Lower leg skin (tissue), 4 donors: ENCODE data around the gene PSMD13. TPM values are rescaled to one million over a fixed set of nuclear protein-coding genes. Genes with fewer than 3 reads are reported as not detected.

Experiments used
- DNase-seq, 2 donors: peaks; one replicate each; pipeline ENCODE4 v3.0.0-alpha.2; 2019; ENCODE audit warnings: low spot score in 2 of 2
- H3K4me3 ChIP-seq: fragments of 200-600 bp; sonication (generic); 2 replicates; pipeline ENCODE4 v1.5.1; 2017; ENCODE audit warnings: mild to moderate bottlenecking, low read depth; ENCODE audit not compliant: poor library complexity, severe bottlenecking
- CTCF ChIP-seq, 3 donors: fragments of 450-650 bp; IDR thresholded peaks; one replicate each; pipeline ENCODE4 v1.5.1; 2016; ENCODE audit warnings: antibody characterized with exemption in 3 of 3, mild to moderate bottlenecking in 3 of 3, moderate library complexity in 2 of 3
- POLR2A ChIP-seq, 2 donors: fragments of 450-650 bp; IDR thresholded peaks; one replicate each; pipeline ENCODE4 v1.6.1; 2016 to 2017; ENCODE audit warnings: antibody characterized with exemption in 2 of 2, mild to moderate bottlenecking in 1 of 2, moderate library complexity in 1 of 2
- whole genome bisulfite sequencing, 2 donors: methylation state at CpG; one replicate each; pipeline ENCODE4 v1.1.5; 2018; 5-methylcytosine and 5-hydroxymethylcytosine counted together
- intact Hi-C: fragments of 100-400 bp; cut with DNase I; formaldehyde crosslinking; loops from one replicate; pipeline ENCODE4 v1.15.0; 2023; ENCODE audit warnings: low total_unique reads
- total RNA-seq, 4 donors: library from RNA; depleted of rRNA; stranded (reverse); fragments of >200 nt; gene quantifications; one replicate each; pipeline ENCODE4 v1.1.0, GENCODE V29; 2016

PSMD13 gene
- total RNA-seq, 4 donors from 2014 or later: 65.1 to 115 (median 90.8) TPM

GRCh38 chr11:227824-228379 lies 8.9 kb upstream of the PSMD13 start:
- intact Hi-C loops: no loop called here
- H3K4me3 ChIP-seq: no peak overlapping the region
- peak in 1 of 2 donors; percentile 2 for DNase-seq
- no peak for TF ChIP-seq CTCF (IDR thresholded peaks at IDR 0.05)
- TF ChIP-seq POLR2A (IDR thresholded peaks at IDR 0.05): no peak
- 86 to 87% methylated on average over 6 of the region's 6 CpGs for WGBS, 2 donors

DNA sequence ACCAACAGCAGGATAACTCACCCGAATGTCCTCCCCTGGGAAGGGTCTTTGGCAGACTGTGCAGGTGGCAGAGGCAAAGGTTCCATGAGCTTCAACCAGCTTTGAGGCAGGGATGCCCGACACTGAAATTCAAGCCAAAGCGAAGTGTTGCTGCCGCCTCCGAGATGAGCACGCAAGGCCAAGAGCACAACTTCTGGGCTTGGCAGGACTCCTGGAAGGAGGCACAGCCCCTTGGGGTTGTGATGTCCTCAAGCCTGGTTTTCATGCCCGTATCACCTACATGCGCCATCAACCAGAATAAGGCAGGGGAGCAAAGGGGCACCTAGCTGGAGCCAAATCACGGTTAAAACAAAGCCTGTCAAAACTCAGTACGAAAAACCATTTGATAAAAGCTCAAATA lies 6.3 kb upstream of the PSMD13 start:
- TF ChIP-seq CTCF (IDR thresholded peaks at IDR 0.05) (no peak), POLR2A (IDR thresholded peaks at IDR 0.05) (no peak)
- intact Hi-C loops: no loop called here
- peak in 1 of 2 donors; percentile 57 for DNase-seq
- WGBS, 2 donors: 95 to 96% methylated on average over 10 of the region's 10 CpGs
- no peak overlapping the region for H3K4me3 ChIP-seq

- DNase-seq: peak in 1 of 2 donors; percentile 62
- H3K4me3 ChIP-seq: no peak overlapping the region
- intact Hi-C loops: no loop called here
Measured at GRCh38 chr11:232783-233565, 3.8 kb upstream of the PSMD13 start.

GRCh38 chr11:235180-235579 lies 1.6 kb upstream of the PSMD13 start:
- intact Hi-C loops: no loop called here

More at GRCh38 chr11:232783-233565, 3.8 kb upstream of the PSMD13 start:
- no peak for TF ChIP-seq CTCF (IDR thresholded peaks at IDR 0.05)
- 82 to 87% methylated on average over 20 of the region's 20 CpGs for WGBS, 2 donors

GRCh38 chr11:235609-235996 lies 1.2 kb upstream of the PSMD13 start:
- peak overlapping the region; percentile 63 for H3K4me3 ChIP-seq
- no peak for DNase-seq
- 2 to 3% methylated on average over 13 of the region's 13 CpGs for WGBS, 2 donors
- TF ChIP-seq POLR2A (IDR thresholded peaks at IDR 0.05) (no peak), CTCF (IDR thresholded peaks at IDR 0.05) (no peak)
- intact Hi-C loops: no loop called here

More at GRCh38 chr11:235180-235579, 1.6 kb upstream of the PSMD13 start:
- 77 to 87% methylated on average over 8 of the region's 8 CpGs for WGBS, 2 donors
- H3K4me3 ChIP-seq: no peak overlapping the region
- peak in 1 of 2 donors; percentile 80 for DNase-seq
- TF ChIP-seq CTCF (IDR thresholded peaks at IDR 0.05): no peak
- TF ChIP-seq POLR2A (IDR thresholded peaks at IDR 0.05): no peak
